22Rv1 (cell line): ENCODE results near the gene ARID3B.
"Not testable (repeated sequence)": the region's sequence is repeated elsewhere in the genome, so short reads cannot be mapped to it uniquely, and the experiment has no call there.

ENCODE experiments used
- H3K27ac ChIP-seq: fragments of 450-650 bp; 2 replicates; pipeline ENCODE4 v1.5.1; 2017
- CTCF ChIP-seq: fragments of 450-650 bp; IDR thresholded peaks from 2 replicates; pipeline ENCODE4 v1.5.1; 2017; ENCODE audit warnings: mild to moderate bottlenecking
- ZFX ChIP-seq: fragments of 450-650 bp; IDR thresholded peaks from 2 replicates; pipeline ENCODE4 v1.6.1; 2017; ENCODE audit warnings: antibody characterized with exemption, borderline replicate concordance

ARID3B gene

GRCh38 chr15:74593122-74593521 is 52.1 kb downstream of the ARID3B start:
- no peak for TF ChIP-seq CTCF
- no peak for TF ChIP-seq ZFX
- no peak overlapping the region for H3K27ac ChIP-seq

- H3K27ac ChIP-seq, result no peak overlapping the region
- TF ChIP-seq CTCF, result no peak
- no peak for TF ChIP-seq ZFX
These were observed 53.4 kb downstream of the ARID3B start for GRCh38 chr15:74594455-74594854.

GRCh38 chr15:74595271-74595670 is 54.3 kb downstream of the ARID3B start:
- TF ChIP-seq ZFX (no peak), CTCF (no peak)
- no peak overlapping the region for H3K27ac ChIP-seq

- not testable (repeated sequence) for H3K27ac ChIP-seq
These were observed 55.7 kb downstream of the ARID3B start for GRCh38 chr15:74596736-74597135.

GRCh38 chr15:74597146-74597705 is 56.2 kb downstream of the ARID3B start:
- H3K27ac ChIP-seq, result not testable (repeated sequence)

GRCh38 chr15:74598126-74598842 is 57.3 kb downstream of the ARID3B start:
- TF ChIP-seq ZFX, result no peak
- no peak for TF ChIP-seq CTCF
- H3K27ac ChIP-seq, result peak overlapping the region; percentile 71

- TF ChIP-seq CTCF (no peak), ZFX (no peak)
- H3K27ac ChIP-seq, result peak overlapping the region; percentile 71; the same call in 1 of the 2 replicates
These were observed 58.1 kb downstream of the ARID3B start for GRCh38 chr15:74599156-74599555.

GRCh38 chr15:74603026-74603788 is 62.2 kb downstream of the ARID3B start:
- H3K27ac ChIP-seq, result no peak overlapping the region
- TF ChIP-seq ZFX (no peak), CTCF (no peak)
